NCI-H82 treated with DMSO at 0.1 percent for 48 hours (cell line): ENCODE measurements around the gene FARS2.

Source experiments
- DNase-seq: peaks from one replicate; lab custom pipeline; 2025; ENCODE audit not compliant: unreplicated experiment; lab: John Stamatoyannopoulos, UW

Gene FARS2

DNA sequence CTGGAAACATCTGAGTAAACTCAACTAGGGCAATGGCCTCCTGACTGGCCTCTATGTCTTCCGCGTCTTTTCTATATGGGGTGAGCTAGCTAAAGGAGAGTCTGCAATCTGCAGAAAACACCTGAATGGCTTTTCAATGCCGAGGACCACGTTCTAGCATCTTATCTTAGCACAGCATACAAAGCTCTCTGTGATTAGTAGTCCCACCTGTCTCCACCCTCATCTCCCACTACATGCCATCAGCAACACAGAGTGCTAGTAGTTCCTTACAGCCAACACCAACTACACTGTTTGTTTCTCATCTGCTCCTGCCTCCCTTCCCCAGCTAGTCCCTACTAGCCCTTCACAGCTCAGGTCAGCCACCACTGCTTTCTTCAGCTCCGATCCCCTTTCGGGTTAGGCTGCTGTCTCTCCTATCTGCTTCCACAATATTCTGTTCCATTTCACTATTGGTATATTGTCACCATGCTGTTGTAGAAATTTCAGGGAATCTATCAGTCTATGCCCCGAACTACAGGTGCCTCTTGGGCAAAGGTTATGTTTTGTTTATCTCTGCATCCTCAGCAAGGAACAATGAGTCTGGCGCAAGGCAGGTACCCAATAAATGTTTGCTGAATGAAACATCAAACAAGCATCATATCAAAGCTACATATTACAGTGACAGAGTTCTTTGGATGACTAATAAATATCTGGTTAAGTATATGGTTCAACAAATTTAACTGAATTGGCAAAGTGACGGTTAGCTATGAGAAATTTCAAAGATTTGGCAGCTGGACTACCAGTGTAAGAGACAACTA is 12.8 kb upstream of the FARS2 start:
- DNase-seq, result no peak

DNA sequence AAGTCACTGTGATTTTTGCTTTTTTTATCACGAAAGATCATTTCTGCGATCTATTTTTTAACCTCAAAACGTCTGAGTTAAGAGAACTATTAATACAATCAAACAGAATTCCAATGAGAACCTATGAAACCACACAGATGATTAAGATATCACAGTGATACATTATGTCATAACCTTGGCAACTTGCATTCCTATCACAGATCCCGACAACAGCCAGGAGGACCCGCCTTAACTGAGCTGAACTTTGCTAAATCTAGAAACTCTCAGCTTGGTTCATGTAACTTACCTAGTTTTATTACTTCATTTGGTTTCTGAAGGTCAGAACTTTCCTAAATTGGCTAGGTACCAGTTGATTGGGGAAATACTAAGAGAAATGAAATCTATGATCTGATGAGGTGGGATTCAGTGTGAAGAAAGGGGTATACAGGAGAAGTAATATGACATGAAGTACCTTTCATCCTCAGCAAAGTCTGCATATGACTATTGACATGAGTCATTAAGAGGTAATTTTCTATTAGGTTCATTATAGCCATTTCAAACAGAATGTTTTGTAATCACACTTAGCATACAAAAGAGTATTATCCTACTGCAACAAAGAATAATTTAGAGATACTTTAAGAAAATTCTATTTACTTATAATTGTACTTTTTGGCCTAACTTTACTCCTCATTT is 11.7 kb upstream of the FARS2 start:
- DNase-seq, result no peak

DNA sequence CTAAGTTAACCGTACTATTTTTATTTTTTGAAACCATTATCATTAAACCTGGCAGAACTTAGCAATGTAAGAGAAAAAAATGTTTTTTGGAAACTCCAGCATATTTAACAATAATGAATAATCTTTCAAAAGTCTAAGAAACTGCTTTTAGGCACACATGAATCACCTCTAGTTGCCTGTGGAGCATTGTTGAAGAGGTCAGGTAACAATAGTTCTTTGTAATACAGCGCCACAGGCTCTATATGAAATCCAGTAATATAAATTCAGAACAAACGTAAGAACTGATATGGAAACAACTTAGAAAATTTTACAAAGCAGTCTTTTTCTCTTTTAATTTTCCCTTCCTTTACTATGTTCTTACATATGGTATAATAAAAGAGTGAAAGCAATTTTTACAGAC is 10.9 kb upstream of the FARS2 start:
- DNase-seq, result no peak

DNA sequence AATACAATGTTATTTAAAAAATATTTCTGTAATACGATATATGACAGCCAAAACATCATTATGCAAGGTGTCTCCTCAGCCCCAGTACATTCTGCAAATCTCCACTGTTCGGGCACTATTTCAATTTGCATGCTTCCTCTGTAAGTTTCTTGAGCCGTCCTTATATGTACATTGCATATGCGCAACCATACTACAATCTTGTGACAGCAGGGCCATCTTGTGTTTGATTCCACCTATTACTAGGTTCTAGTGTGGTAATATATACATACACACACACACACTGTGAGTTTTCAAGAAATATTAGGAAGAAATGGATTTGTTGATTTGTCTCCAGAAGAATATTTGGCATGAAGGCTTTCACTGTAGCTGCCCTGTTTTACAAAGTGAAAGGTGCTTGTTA is 10.4 kb upstream of the FARS2 start:
- no peak for DNase-seq

DNA sequence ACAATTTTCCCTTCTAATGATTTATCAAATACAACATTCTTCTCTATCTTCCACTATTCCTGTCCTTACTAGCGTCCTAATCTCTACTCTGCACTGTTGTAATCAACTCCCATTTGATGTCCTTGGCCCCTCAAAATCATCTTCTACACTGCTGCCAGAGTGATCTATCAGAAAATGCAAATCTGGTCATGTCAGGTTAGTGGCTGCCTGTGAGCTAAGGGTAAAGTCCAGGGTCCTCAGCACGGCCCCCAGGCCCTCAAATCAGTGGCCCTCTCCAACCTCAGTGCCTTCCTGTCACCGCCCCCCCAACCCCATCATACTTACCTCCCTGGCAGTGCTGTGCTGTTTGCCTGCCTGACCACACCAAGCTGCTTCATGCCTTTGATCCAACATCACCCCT is 4.4 kb upstream of the FARS2 start:
- DNase-seq, result no peak

DNA sequence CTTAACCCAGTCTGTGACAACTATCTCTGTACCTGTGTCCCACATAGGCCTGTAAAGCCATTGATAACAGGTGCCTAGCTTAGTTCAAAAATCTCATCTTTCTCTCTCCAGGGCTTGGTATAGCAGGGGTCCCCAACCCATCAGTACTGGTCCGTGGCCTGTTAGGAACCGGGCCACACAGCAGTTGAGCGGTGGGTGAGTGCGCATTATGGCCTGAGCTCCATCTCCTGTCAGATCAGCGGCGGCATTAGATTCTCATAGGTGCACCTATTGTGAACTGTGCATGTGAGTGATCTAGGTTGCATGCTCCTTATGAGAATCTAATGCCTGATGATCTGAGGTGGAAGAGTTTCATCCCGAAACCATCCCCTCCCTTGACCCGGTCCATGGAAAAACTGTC is 3.9 kb upstream of the FARS2 start:
- no peak for DNase-seq

DNA sequence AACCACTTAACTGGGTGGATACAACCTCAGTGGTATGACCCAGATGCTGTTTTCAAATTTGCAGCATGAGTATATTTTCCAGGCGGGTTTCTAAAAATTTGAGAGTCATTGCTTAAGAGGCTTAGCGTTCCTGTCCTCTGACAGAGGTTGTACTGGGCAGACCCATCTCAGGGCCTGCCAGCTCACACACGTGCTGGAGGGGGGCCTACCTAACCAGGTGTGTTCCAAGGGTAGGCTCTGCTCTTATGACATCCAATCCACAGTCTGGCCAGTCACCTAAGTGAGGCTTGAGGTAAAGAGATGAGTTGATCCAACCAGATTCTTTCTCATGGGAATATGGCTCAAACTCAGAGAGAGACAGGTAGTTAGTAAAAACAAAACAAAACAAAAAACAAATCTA is 1.9 kb upstream of the FARS2 start:
- no peak for DNase-seq

DNA sequence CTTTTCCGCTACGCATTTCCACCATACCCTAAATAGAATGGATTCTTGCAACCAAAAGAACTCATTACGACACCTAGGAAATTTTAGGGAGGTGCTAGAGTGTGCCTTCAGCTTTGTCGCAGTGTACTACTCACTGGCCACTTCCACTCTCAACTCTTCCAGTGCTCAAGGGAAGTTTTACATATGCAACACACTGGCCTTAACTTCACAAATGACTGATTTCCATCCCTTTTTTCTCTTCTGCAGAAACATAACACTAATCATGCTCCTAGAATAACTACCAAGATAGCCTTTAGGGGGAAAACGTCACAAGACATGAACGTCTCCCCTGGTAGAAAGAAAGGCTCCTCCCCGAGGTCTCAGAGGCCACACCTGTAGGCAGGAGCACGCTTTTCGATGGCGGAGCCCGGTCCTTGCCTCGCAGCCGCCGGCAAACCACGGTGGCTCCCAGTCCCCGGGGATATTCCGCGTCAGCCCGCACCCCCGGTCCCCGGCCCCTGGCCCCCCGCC is 1.1 kb upstream of the FARS2 start:
- peak; percentile 49 for DNase-seq

DNA sequence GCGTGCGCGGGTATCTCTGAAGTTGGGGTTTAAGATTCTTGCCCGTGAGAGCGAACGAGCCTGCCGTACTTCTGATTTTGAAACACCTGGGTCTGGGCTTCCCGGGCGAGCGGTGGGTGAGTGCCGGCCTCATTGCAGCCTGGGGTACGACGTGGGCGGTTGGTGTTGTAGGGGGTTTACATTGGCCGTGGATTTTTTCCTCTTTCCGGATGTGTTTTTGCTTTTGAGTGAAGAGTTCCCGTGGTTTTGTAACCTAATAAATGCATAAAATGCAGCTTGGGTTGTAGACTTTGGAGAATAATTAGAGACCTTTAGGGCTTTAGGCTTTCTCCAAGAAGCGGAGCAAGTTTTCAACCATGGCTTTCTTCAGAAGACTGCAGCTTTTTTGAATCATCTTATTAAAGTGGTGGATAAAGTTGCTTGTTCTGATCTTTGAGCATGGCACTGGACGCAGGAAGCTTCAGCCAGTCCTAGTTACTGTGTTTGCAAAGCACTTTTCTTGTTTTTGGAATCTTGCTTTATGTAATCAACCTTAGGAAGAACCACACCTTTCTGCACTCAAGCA is 314 bp downstream of the FARS2 start:
- DNase-seq, result no peak

DNA sequence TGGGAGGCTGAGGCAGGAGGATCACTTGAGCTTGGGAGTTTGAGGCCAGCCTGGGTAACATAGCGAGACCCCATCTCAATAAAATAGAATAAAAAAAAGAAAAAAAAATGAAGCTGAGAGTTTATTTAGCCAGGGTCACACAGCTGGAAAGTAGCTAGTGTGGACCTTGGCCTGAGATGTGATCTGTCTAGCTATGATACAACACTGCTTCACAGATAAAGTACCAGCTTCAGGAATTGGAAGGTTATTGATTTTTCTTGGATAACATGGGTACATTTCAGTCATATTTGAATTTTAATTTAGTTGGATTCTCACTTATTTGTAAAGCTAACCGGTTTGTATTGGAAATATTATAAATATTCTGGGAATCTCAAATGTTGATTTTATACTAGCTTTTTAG is 5.1 kb downstream of the FARS2 start:
- DNase-seq, result no peak

DNA sequence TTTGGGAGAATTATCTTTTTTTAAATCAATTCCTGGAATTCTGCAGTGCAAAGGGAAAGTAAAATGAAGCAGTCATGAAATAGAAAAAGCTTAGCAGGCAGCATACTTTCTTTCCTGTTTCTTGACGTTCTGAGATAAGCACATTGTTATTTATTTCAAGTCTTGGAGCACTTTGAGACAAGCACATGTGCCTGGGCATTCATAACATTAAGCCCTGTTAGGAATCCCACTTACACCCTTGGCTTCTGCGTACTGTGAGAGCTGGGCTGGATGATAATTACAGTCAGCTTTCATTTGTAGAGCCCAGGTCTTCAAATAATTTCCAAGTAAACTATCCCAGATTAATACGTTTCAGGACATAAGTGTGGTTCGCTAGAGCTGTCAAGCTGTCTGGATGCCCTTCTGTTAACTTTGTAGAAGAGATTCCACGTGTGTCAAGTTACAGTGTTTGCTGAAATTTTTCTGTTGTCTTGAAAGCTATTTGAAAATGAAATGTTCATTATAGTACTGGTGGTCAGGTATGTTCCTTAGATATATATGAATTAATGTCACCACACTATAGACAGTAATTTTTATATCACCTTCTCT is 8.9 kb downstream of the FARS2 start:
- DNase-seq, result no peak

DNA sequence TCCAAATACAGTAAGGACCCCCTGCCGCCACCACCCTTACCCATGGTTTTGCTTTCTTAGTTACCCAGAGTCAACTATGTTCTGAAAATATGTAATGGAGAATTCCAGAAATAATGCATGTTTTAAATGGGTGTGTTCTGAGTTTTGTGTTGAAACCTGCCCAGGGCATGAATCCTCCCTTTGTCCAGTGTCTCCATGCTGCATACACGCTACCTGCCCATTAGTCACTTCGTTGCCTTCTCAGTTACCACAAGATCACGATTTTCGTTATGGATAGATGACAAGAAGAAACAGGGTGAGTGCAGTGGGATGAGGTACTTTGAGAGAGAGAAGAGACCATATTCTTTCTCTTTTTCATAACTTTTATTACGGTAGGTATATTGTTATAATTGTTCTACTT is 10.6 kb downstream of the FARS2 start:
- DNase-seq, result no peak

DNA sequence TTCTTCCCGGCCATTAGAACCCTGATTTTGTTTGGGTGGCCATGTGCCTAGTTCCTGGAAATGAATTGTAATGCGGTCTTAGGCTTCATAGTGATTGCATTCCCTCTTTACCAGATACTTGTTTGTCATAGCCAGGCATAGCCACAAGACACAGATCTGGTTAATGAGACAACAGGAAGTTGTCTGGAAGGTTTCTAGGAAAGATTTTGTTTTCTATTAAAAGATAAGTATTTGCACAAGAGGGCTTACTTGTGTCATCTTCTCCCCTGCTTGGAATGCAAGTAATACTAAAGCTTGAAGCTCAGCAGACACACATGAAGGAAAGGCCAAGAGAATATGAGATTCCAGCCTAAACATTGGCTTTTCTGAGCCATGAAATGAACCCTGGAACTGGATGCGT is 12.9 kb downstream of the FARS2 start:
- no peak for DNase-seq

DNA sequence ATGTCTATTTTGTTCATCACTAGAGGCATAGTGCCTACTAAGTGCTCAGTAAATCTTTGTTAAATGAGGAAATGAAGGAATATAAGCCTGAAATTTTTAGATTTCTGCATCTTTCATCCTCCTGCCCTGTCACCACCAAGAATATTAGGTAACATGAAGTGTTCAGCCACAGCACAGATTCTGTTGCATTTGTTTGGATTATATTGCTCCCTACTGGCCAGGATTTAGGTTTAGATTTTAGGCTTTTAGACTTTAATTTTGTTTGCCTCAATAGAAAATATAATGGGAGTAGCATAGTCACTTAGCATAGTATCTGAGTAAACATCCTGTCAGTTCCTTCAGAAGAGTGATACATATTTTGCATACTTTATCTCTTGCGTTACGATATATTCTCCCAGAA is 14.2 kb downstream of the FARS2 start:
- DNase-seq, result no peak

DNA sequence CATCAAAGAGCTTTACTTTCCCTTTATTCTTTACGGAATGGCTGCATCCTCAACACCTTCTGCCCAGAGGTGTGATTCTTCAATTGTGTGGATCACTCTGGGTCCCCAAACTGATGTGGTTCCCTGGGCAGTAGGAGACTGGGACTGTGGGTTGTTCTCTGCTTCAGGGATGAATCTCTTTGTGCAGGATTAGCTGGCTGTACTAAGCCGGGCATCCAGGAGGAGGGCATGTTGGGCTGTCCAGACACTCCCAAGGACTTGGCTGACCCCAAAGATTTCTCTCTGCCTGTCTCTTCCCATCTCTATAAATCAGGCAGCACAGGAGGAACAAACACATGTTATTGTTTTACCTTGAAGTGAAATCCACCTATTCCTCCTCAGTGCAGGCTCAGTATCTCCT is 15.3 kb downstream of the FARS2 start:
- peak; percentile 70 for DNase-seq

DNA sequence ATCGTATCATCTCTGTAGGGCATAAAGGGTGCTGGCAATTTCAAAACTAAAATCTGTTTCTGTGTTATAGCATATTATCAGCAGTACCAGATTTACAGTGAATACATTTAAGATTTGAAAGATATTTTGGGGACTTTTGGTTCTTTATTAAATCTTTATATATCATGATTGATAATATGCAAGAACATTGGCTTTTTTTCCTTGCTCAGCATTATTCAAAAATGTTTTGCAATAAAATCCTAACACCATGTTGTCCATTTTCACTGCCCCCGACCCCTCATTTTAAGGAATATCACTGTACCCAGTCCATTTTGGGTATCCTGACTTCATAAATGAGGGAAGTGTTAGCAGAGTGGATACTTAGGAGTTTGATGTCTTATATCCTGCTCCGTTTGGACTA is 16.3 kb downstream of the FARS2 start:
- DNase-seq, result no peak

DNA sequence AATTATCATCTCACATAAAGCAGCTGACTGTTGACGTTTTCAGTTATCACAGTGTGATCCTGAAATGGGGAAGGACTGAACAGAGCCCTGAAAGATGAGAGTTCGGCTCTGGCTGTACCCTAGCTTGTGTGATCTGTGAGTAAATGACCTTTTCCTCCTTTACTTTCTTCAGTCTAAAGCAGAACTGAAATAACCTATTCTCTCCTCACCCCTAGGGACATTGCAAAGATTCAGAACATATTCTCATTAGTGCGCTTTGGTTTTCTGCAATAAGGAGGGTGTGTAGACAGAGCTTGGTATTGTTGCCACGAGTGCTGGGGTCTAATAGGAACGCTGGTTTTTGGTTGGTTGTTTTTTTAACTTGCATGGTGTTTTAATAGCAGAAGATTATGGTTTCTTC is 16.7 kb downstream of the FARS2 start:
- DNase-seq, result no peak

DNA sequence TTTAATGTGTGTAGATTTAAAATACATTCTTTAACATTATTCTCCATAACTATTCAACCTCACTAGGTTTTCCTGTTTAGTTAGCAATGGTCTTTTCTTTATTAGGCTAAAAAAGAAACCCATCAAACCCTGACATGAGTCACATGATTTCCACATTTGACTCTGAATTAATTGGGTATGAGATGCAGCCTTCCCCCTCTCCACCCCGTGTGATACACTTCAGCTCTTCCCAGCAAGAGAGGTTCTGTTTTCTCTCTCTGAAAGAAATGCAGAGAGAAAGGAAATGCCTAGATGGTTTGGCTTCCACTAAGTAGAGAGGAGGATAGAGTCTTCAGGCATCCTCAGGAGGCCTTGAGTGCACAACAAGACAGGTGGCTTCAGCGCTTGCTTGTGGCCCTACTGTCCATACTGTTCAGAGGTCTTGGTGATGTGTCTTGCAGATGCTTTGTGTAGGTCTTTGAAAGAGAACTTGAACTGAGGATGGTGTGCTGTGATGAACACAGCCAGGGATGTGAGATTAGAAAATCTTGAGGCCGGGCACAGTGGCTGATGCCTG is 17.3 kb downstream of the FARS2 start:
- DNase-seq, result no peak

DNA sequence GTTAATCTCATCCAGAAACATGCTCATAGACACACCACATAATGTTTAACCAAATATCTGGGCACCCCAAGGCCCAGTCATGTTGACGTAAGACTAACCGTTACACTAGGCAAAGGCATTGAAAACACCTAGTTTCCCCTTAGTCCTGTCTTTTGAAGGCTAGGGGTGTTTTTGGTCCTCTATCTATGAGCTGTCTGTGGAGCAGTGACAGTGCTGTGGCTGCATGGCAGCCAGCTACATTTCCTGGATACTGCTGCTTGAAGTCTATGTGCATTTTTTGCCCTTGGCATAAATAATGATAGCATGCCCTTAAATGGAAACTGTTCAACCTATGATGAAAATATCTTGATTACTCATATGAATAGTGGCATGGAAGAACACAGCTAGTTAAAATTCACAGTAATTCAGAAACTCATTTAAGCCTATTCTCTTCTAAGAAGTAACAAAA is 18.6 kb downstream of the FARS2 start:
- DNase-seq, result no peak

DNA sequence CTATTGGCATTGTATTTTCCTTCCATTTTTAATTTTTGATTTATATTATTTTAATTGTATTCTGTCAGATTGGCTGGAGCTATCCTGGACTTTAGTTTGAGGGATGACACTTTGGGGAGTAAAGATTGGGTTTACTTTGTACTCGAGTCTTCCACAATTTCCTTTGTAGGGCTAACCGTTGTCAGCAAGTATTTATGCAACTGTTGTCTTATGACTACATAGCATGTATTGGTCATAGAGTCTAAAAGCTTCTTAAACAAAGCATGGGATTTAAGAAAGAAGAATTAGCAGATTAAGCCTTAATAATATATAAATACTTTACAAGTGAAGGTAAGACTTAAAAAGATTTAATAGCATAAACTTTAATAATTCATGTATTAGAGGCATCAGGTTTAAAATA is 19.6 kb downstream of the FARS2 start:
- no peak for DNase-seq

DNA sequence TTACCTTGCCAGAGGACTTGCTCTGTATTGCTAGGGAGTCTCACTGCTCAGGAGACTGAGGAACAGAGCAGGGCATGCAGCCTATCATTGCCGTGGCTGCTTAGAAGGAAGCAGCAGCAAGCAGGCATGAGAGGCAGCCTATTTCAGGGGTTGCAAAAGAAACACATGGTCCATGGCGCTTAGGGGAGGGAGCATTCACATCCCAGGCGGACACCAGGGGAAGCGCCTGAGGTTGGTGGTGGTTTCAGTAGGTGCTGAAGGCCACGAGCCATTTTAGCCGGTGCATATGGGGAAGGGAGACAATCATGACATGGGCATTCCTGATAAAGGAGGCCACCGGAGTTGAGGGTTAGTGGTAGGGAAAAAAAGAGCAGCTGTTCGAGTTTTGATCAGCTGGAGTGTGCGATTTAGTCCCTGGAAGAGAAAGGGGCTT is 20.9 kb downstream of the FARS2 start:
- DNase-seq, result no peak

DNA sequence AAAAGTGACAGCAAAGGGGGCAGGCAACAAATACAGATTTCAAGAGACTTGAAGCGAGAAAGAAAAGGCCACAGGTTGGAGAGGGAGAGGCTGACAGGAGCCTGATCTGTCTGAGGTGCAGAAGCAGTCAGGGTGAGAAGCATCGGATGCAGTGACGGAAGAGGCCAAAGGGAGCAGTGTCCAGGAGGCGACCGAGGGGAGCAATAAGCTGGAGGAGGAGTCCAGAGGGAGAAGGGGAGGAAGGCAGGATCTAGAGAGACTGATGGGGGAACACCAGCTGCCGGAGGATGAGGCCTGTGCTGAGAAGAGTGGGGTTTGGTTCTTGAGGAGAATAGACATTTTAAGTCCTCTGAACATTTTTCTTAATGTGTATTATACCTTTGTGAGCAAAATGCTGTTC is 23.8 kb downstream of the FARS2 start:
- DNase-seq, result no peak
